Measurements from ENCODE around the gene STXBP6.

STXBP6 gene

GRCh38 chr14:24876996-24877395 lies 173.0 kb downstream of the STXBP6 start:
- H3K4me3 ChIP-seq: no peak overlapping the region
- TF ChIP-seq CTCF (IDR thresholded peaks at IDR 0.05): no peak
- H3K27ac ChIP-seq: no peak overlapping the region
- no peak for DNase-seq (ENCODE audit: low spot score)

- no peak overlapping the region for H3K4me3 ChIP-seq
- no peak for DNase-seq (ENCODE audit: low spot score)
- TF ChIP-seq CTCF (IDR thresholded peaks at IDR 0.05): no peak
- H3K27ac ChIP-seq: no peak overlapping the region
Observed at GRCh38 chr14:24875991-24876878, 173.7 kb downstream of the STXBP6 start.

GRCh38 chr14:24875203-24875838 lies 174.6 kb downstream of the STXBP6 start:
- H3K4me3 ChIP-seq: no peak overlapping the region
- TF ChIP-seq CTCF (IDR thresholded peaks at IDR 0.05): no peak
- DNase-seq (ENCODE audit: low spot score): no peak
- H3K27ac ChIP-seq: no peak overlapping the region

GRCh38 chr14:24874514-24875202 lies 175.3 kb downstream of the STXBP6 start:
- TF ChIP-seq CTCF (IDR thresholded peaks at IDR 0.05): no peak
- Histone ChIP-seq H3K4me3 (no peak overlapping the region), H3K27ac (no peak overlapping the region)
- DNase-seq (ENCODE audit: low spot score): no peak

- Histone ChIP-seq H3K27ac (no peak overlapping the region), H3K4me3 (no peak overlapping the region)
- TF ChIP-seq CTCF (IDR thresholded peaks at IDR 0.05): no peak
- DNase-seq (ENCODE audit: low spot score): no peak
Observed at GRCh38 chr14:24873551-24873950, 176.4 kb downstream of the STXBP6 start.

GRCh38 chr14:24870949-24871701 lies 178.8 kb downstream of the STXBP6 start:
- no peak overlapping the region for H3K27ac ChIP-seq
- DNase-seq (ENCODE audit: low spot score): no peak
- H3K4me3 ChIP-seq: no peak overlapping the region
- no peak for TF ChIP-seq CTCF (IDR thresholded peaks at IDR 0.05)

Data from coronary artery (tissue), 2 donors.